ENCODE data around the gene YEATS2.

YEATS2 gene

GRCh38 chr3:183697610-183698317 lies at the start of gene YEATS2:
Gene YEATS2 (plus strand): TSS chr3:183697797. CDS start chr3:183715163, 17,366 bp downstream.
- peaks cover 56% of the 10 kb centered on the region for H3K79me2 ChIP-seq (ENCODE audit: insufficient read depth, low read length)

GRCh38 chr3:183650554-183650953 lies 47.0 kb upstream of the YEATS2 start:
- Histone ChIP-seq H3K9ac (ENCODE audit: low read depth, low read length, poor library complexity, severe bottlenecking) (no peak overlapping the region), H2AFZ (ENCODE audit: low read length) (no peak overlapping the region), H4K20me1 (ENCODE audit: insufficient read depth, low read length, poor library complexity, severe bottlenecking) (no peaks in the 10 kb centered on the region), H3K27me3 (ENCODE audit: insufficient read depth, low read length, poor library complexity, severe bottlenecking) (no peaks in the 10 kb centered on the region), H3K4me1 (ENCODE audit: insufficient read depth, low read length, poor library complexity, severe bottlenecking) (no peaks in the 10 kb centered on the region), H3K9me2 (replicated peaks; ENCODE audit: low read depth, low read length) (no peaks in the 10 kb centered on the region), H3K79me2 (ENCODE audit: insufficient read depth, low read length) (peaks cover 34% of the 10 kb centered on the region; the same call in 1 of the 2 replicates), H3K4me2 (ENCODE audit: low read depth, low read length, poor library complexity, severe bottlenecking) (no peak overlapping the region), H3K36me3 (ENCODE audit: insufficient read depth, low read length) (peaks cover 43% of the 10 kb centered on the region; the same call in 1 of the 2 replicates), H3K9me3 (ENCODE audit: insufficient read depth, low read depth, low read length) (peaks cover 37% of the 10 kb centered on the region; the same call in 1 of the 2 replicates), H3K4me3 (ENCODE audit: low read length, poor library complexity, severe bottlenecking) (no peak overlapping the region), H3F3A (ENCODE audit: low read depth) (no peaks in the 10 kb centered on the region)
- TF ChIP-seq EZH2phosphoT487 (IDR thresholded peaks at IDR 0.05; ENCODE audit: borderline replicate concordance) (no peak), CTCF (conservative IDR thresholded peaks at IDR 0.05; ENCODE audit: low read length) (no peak)

More at GRCh38 chr3:183697610-183698317, at the start of gene YEATS2:
- no peaks in the 10 kb centered on the region for H3K27me3 ChIP-seq (ENCODE audit: insufficient read depth, low read length, poor library complexity, severe bottlenecking)
- H3K4me2 ChIP-seq (ENCODE audit: low read depth, low read length, poor library complexity, severe bottlenecking), result peak within 1 kb of the TSS; percentile 84
- H3K9me3 ChIP-seq (ENCODE audit: insufficient read depth, low read depth, low read length), result no peaks in the 10 kb centered on the region
- peak within 1 kb of the TSS; percentile 97 for H2AFZ ChIP-seq (ENCODE audit: low read length)
- no peaks in the 10 kb centered on the region for H3K9me2 ChIP-seq (replicated peaks; ENCODE audit: low read depth, low read length)
- peak within 1 kb of the TSS; percentile 94 for H3K4me3 ChIP-seq (ENCODE audit: low read length, poor library complexity, severe bottlenecking)
- peaks cover 48% of the 10 kb centered on the region for H4K20me1 ChIP-seq (ENCODE audit: insufficient read depth, low read length, poor library complexity, severe bottlenecking)
- peaks cover 34% of the 10 kb centered on the region for H3K4me1 ChIP-seq (ENCODE audit: insufficient read depth, low read length, poor library complexity, severe bottlenecking)
- H3K9ac ChIP-seq (ENCODE audit: low read depth, low read length, poor library complexity, severe bottlenecking), result peak within 1 kb of the TSS; percentile 92
- no peaks in the 10 kb centered on the region for H3F3A ChIP-seq (ENCODE audit: low read depth)
- H3K36me3 ChIP-seq (ENCODE audit: insufficient read depth, low read length), result no peaks in the 10 kb centered on the region
- TF ChIP-seq EZH2phosphoT487 (IDR thresholded peaks at IDR 0.05; ENCODE audit: borderline replicate concordance) (no peak), CTCF (conservative IDR thresholded peaks at IDR 0.05; ENCODE audit: low read length) (no peak)

GRCh38 chr3:183653209-183654064 lies 44.2 kb upstream of the YEATS2 start:
- H2AFZ ChIP-seq (ENCODE audit: low read length), result no peak overlapping the region
- H3F3A ChIP-seq (ENCODE audit: low read depth), result no peaks in the 10 kb centered on the region
- no peak overlapping the region for H3K4me2 ChIP-seq (ENCODE audit: low read depth, low read length, poor library complexity, severe bottlenecking)
- peaks cover 37% of the 10 kb centered on the region; the same call in 1 of the 2 replicates for H3K9me3 ChIP-seq (ENCODE audit: insufficient read depth, low read depth, low read length)
- H4K20me1 ChIP-seq (ENCODE audit: insufficient read depth, low read length, poor library complexity, severe bottlenecking), result no peaks in the 10 kb centered on the region
- no peaks in the 10 kb centered on the region for H3K27me3 ChIP-seq (ENCODE audit: insufficient read depth, low read length, poor library complexity, severe bottlenecking)
- H3K9ac ChIP-seq (ENCODE audit: low read depth, low read length, poor library complexity, severe bottlenecking), result no peak overlapping the region
- H3K9me2 ChIP-seq (replicated peaks; ENCODE audit: low read depth, low read length), result no peaks in the 10 kb centered on the region
- H3K79me2 ChIP-seq (ENCODE audit: insufficient read depth, low read length), result peaks cover 21% of the 10 kb centered on the region; the same call in 1 of the 2 replicates
- H3K4me3 ChIP-seq (ENCODE audit: low read length, poor library complexity, severe bottlenecking), result no peak overlapping the region
- H3K4me1 ChIP-seq (ENCODE audit: insufficient read depth, low read length, poor library complexity, severe bottlenecking), result peaks cover 2% of the 10 kb centered on the region
- TF ChIP-seq EZH2phosphoT487 (IDR thresholded peaks at IDR 0.05; ENCODE audit: borderline replicate concordance) (no peak), CTCF (conservative IDR thresholded peaks at IDR 0.05; ENCODE audit: low read length) (no peak)
- H3K36me3 ChIP-seq (ENCODE audit: insufficient read depth, low read length), result peaks cover 43% of the 10 kb centered on the region; the same call in 1 of the 2 replicates

Measured in Loucy (cell line).